Neutrophil (primary cell): ENCODE data around the gene WNT8B.

Experiments used
- H3K27ac ChIP-seq: fragments of 200-600 bp; sonication (generic); 2 replicates; pipeline ENCODE4 v1.5.1; 2016; ENCODE audit warnings: mild to moderate bottlenecking, moderate library complexity
- H3K27me3 ChIP-seq: fragments of 200-600 bp; sonication (generic); 2 replicates; pipeline ENCODE4 v1.6.0; 2016; ENCODE audit warnings: mild to moderate bottlenecking
- H3K36me3 ChIP-seq: fragments of 200-600 bp; sonication (generic); 2 replicates; pipeline ENCODE4 v1.5.1; 2017
- H3K4me1 ChIP-seq, 2 experiments: fragments of 200-600 bp in 1 of 2; sonication (generic) in 1 of 2; 1 replicate in 1 of 2; 2 replicates in 1 of 2; pipeline versions ENCODE4 v1.5.1 to v1.6.1; 2013 to 2016; ENCODE audit warnings: low read depth in 1 of 2, low read length in 1 of 2, mild to moderate bottlenecking in 1 of 2, moderate library complexity in 1 of 2; ENCODE audit not compliant: control insufficient read depth in 1 of 2, insufficient read depth in 1 of 2
- H3K4me3 ChIP-seq, 2 experiments: fragments of 200-600 bp in 1 of 2; sonication (generic) in 1 of 2; 1 replicate in 1 of 2; 2 replicates in 1 of 2; pipeline ENCODE4 v1.5.1; 2013 to 2016; ENCODE audit warnings: low read depth in 1 of 2, low read length in 1 of 2, mild to moderate bottlenecking in 1 of 2, moderate library complexity in 1 of 2
- H3K9me3 ChIP-seq: fragments of 200-600 bp; sonication (generic); 2 replicates; pipeline ENCODE4 v1.5.1; 2016
- TF ChIP-seq, protein P1 (sequence below): fragments of 200-600 bp; sonication (generic); IDR thresholded peaks from 2 replicates; pipeline ENCODE4 v1.5.1; 2016; ENCODE audit warnings: antibody characterized with exemption

The WNT8B gene

DNA sequence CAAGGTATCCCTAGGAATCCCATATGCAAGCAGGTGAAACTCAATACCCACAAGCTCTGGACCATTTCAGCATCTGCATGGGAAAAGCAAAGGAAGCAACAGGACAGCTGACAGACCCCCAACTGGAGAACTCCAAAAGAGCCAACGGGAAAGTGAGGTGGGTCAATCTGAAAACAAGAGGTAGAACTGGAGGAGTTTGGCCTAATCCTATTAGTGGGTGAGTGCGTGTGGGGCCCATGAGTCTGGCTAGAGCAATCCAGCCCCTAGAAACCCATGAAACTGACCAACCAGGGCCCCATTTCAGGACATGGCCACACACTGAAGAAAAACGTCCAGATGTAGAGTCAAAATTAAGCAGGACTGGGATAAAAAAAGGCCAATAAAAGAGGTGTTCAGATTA lies 26.6 kb upstream of the WNT8B start:
- TF ChIP-seq, protein P1, sequence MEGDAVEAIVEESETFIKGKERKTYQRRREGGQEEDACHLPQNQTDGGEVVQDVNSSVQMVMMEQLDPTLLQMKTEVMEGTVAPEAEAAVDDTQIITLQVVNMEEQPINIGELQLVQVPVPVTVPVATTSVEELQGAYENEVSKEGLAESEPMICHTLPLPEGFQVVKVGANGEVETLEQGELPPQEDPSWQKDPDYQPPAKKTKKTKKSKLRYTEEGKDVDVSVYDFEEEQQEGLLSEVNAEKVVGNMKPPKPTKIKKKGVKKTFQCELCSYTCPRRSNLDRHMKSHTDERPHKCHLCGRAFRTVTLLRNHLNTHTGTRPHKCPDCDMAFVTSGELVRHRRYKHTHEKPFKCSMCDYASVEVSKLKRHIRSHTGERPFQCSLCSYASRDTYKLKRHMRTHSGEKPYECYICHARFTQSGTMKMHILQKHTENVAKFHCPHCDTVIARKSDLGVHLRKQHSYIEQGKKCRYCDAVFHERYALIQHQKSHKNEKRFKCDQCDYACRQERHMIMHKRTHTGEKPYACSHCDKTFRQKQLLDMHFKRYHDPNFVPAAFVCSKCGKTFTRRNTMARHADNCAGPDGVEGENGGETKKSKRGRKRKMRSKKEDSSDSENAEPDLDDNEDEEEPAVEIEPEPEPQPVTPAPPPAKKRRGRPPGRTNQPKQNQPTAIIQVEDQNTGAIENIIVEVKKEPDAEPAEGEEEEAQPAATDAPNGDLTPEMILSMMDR: no peak
- Histone ChIP-seq H3K4me1 (no peaks in the 10 kb centered on the region), H3K4me3 (no peak overlapping the region), H3K27ac (no peak overlapping the region), H3K27me3 (no peaks in the 10 kb centered on the region), H3K9me3 (no peaks in the 10 kb centered on the region), H3K36me3 (no peaks in the 10 kb centered on the region)

DNA sequence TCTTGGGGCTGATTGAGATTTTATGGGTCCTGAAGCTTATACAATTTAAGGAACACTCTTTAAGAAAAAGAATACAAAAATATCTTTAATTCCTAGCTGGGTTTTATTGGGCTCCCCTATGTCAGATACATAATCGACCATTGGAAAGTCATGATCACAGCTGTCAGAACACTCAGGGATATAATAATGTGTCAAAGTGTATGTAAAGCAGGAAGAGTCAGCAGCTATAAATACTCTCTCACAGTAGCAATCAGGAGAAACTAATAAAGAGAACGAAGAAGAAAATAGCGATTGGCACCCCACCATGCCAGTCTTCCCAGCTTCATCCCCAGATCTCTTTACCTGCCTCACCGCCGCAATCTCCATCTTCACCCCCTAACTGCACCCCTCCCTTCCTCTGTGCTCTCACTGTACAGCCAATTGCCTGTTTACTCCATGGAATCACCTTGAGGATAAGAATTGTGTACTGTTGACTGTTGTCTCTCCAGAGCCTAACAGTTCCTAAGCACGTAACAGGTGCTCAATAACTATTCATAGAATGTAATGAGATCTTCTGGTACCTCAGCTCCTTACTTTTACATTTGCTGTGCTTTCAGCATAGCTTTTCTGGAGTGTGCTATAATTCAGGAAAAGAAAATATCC lies 24.0 kb upstream of the WNT8B start:
- no peaks in the 10 kb centered on the region for H3K9me3 ChIP-seq
- peaks cover 4% of the 10 kb centered on the region for H3K27me3 ChIP-seq
- H3K4me1 ChIP-seq: no peaks in the 10 kb centered on the region
- no peak overlapping the region for H3K4me3 ChIP-seq
- TF ChIP-seq, protein P1: no peak
- no peak overlapping the region for H3K27ac ChIP-seq
- no peaks in the 10 kb centered on the region for H3K36me3 ChIP-seq

DNA sequence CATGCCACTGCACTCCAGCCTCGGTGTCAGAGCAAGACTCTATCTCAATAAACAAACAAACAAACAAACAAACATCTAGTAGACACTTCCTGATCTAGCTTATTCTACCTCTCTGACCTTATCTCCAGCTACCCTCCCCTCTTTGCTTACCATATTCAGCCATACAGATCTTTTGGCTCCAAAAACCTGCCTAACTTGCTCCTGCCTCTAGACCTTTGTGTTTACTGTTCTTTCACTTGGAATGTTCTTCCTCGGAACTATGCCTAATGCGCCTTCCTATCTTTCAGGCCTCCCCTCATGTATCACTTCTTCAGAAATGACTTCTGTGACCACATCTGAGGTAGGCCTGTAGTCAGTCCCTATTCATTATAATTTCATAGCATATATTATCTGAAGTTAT lies 20.3 kb upstream of the WNT8B start:
- peaks cover 14% of the 10 kb centered on the region for H3K27me3 ChIP-seq
- no peak overlapping the region for H3K27ac ChIP-seq

DNA sequence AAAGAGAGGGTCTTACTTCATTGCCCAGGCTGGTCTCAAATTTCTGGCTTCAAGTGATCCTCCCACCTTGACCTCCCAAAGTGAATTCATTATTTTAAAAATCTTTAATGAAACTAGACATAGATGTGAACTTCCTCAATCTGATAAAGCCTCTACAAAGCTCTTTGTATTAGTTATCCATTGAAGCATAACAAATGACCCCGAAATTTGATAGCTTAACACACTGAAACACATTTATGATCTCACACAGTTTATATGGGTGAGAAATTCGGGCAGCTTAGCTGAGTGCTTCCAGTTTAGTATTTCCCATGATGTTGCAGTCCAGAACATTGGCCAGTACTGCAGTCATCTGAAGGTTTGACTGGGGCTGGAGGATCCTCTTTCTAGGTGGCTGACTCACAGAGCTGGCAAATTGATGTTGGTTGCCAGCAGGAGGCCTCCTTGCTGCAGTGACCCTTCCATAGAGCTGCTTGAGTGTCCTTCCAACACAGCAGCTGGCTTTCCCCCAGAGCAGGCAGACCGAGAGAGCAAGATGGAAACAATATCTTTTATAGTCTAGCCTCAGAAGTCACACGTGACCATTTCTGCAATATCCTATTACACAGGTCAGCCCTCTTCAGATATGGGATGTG lies 16.6 kb upstream of the WNT8B start:
- H3K4me3 ChIP-seq: no peak overlapping the region
- no peaks in the 10 kb centered on the region for H3K4me1 ChIP-seq
- peaks cover 43% of the 10 kb centered on the region for H3K27me3 ChIP-seq
- TF ChIP-seq, protein P1: no peak
- no peak overlapping the region for H3K27ac ChIP-seq
- H3K36me3 ChIP-seq: no peaks in the 10 kb centered on the region
- H3K9me3 ChIP-seq: no peaks in the 10 kb centered on the region

More for the DNA sequence above, 20.3 kb upstream of the WNT8B start:
- H3K9me3 ChIP-seq: no peaks in the 10 kb centered on the region
- TF ChIP-seq, protein P1: no peak
- no peak overlapping the region for H3K4me3 ChIP-seq
- H3K36me3 ChIP-seq: no peaks in the 10 kb centered on the region
- no peaks in the 10 kb centered on the region for H3K4me1 ChIP-seq

DNA sequence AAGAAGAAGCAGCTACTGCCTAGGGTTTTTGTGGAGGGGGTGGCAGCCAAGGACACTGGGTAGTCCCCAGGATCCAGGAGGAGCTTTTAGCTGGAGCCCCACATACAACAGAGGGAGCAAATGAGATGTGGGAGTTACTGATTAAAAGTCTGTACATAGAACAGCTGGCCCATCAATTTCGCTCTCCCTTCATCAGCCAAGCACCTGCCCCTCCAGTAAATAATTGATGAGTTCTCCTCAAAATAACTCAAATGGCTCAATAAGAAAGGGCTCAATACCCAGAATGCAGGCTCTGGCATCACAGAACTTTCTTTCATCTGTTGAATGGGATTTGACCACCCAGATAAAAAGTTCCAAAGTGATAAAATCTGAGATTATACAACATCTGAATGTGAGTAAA lies 15.1 kb upstream of the WNT8B start:
- H3K9me3 ChIP-seq: no peaks in the 10 kb centered on the region
- no peaks in the 10 kb centered on the region for H3K4me1 ChIP-seq
- no peak overlapping the region for H3K4me3 ChIP-seq
- H3K27ac ChIP-seq: no peak overlapping the region
- H3K36me3 ChIP-seq: no peaks in the 10 kb centered on the region
- peaks cover 51% of the 10 kb centered on the region for H3K27me3 ChIP-seq
- TF ChIP-seq, protein P1: no peak
